ENCODE data around the gene PEPD. TPM values are rescaled to one million over a fixed set of nuclear protein-coding genes. Genes with fewer than 3 reads are reported as not detected.
A peak's percentile ranks its signal among the peaks of the same experiment; 100 is the strongest.

The PEPD gene
- total RNA-seq, 3 donors from 2014 or later: 42.1 to 127 (median 82.3) TPM

GRCh38 chr19:33408116-33408515 is 113.5 kb downstream of the PEPD start:
- H3K4me1 ChIP-seq: no peaks in the 10 kb centered on the region
- no peaks in the 10 kb centered on the region for H3K9me3 ChIP-seq
- H3K27ac ChIP-seq: no peak overlapping the region
- no peaks in the 10 kb centered on the region for H3K27me3 ChIP-seq
- TF ChIP-seq CTCF (IDR thresholded peaks at IDR 0.05) (no peak), POLR2AphosphoS5 (IDR thresholded peaks at IDR 0.05) (no peak), POLR2A (IDR thresholded peaks at IDR 0.05) (no peak)
- intact Hi-C loops (cut with DNase I; ENCODE audit: low total_unique reads): no loop called here
- no peak overlapping the region for H3K4me3 ChIP-seq
- no peaks in the 10 kb centered on the region for H3K36me3 ChIP-seq
- DNase-seq (ENCODE audit: low spot score in 2 of 2): no peak

DNA sequence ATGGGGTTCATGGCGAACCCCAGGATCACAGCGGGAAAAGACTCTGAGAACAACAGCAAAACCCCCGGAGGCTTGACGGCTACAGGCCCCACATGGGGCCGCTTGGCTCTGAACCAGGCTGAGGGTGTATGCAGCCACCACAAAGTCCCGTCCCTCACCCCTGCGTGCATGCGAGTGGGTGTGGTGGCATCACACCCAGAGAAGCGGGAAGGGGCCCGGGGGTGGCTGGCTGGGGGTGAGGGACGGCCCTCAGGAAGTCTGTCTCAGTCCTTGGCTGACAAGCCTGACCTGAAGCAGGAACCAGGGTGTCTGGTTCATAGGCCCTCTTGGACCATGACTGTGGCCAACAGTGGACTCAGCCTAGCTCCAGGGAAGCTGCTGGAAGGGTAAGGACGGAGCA is 113.9 kb downstream of the PEPD start:
- Histone ChIP-seq H3K4me1 (no peaks in the 10 kb centered on the region), H3K4me3 (no peak overlapping the region), H3K9me3 (no peaks in the 10 kb centered on the region), H3K36me3 (no peaks in the 10 kb centered on the region), H3K27me3 (no peaks in the 10 kb centered on the region), H3K27ac (no peak overlapping the region)
- TF ChIP-seq POLR2A (IDR thresholded peaks at IDR 0.05) (no peak), CTCF (IDR thresholded peaks at IDR 0.05) (no peak), POLR2AphosphoS5 (IDR thresholded peaks at IDR 0.05) (no peak)
- intact Hi-C loops (cut with DNase I; ENCODE audit: low total_unique reads): no loop called here
- no peak for DNase-seq (ENCODE audit: low spot score in 2 of 2)

DNA sequence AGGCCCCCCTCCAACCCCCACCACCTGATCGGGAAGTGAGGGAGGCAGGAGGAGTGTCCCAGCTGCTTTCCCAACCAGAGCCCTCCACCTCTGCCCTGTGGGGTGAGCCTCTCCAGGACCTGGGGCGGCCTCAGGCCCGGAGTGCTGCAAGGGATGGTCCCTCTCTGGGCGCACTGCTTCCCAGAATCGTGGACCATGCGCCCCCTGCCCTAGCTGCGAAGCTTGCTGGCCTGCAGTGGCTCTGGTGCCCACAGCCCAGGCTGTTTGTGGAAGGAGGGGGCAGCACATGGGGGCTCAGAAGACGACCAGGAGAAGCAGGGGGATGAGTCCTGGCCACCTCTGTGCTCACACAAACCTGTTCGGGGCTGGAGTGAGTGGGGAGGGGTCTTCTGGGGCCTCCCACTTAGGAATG is 114.4 kb downstream of the PEPD start:
- no peak overlapping the region for H3K4me3 ChIP-seq
- intact Hi-C loops (cut with DNase I; ENCODE audit: low total_unique reads): no loop called here
- TF ChIP-seq CTCF (IDR thresholded peaks at IDR 0.05) (no peak), POLR2A (IDR thresholded peaks at IDR 0.05) (no peak), POLR2AphosphoS5 (IDR thresholded peaks at IDR 0.05) (no peak)
- H3K4me1 ChIP-seq: no peaks in the 10 kb centered on the region
- no peaks in the 10 kb centered on the region for H3K36me3 ChIP-seq
- H3K9me3 ChIP-seq: no peaks in the 10 kb centered on the region
- H3K27ac ChIP-seq: no peak overlapping the region
- DNase-seq (ENCODE audit: low spot score in 2 of 2): no peak
- H3K27me3 ChIP-seq: no peaks in the 10 kb centered on the region

DNA sequence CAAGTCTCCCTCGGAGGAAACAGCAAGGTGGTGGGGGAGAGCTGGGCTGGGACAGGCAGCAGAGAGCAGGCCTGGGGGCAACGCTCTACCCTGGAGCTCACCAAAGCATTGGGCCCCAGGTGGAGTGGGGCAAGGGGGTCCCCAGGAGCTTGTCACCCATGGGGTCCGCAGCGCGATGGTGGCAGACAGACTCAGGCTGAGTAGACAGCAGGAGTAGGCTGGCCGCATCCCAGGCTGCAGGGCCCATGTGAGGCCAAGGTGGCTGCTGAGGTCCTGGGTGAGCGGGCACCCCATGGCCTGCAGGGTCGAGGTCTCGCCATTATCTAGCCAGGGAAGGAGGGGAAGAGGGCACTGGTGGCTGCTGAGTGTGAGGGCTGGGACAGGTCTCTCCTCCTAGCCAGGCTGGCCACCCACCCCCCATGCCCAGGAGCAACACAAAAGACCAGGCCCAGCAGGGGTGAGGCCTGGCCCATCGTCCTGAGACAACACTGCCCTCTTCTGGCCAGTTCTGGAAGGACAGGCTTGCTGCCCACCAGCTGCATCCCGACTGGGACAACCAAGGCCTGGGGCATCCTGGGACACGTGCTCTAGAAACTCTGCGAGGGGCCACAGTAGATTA is 115.0 kb downstream of the PEPD start:
- no peak overlapping the region for H3K4me3 ChIP-seq
- H3K9me3 ChIP-seq: no peaks in the 10 kb centered on the region
- H3K36me3 ChIP-seq: no peaks in the 10 kb centered on the region
- H3K27ac ChIP-seq: no peak overlapping the region
- intact Hi-C loops (cut with DNase I; ENCODE audit: low total_unique reads): no loop called here
- no peaks in the 10 kb centered on the region for H3K4me1 ChIP-seq
- no peaks in the 10 kb centered on the region for H3K27me3 ChIP-seq
- no peak for TF ChIP-seq POLR2A (IDR thresholded peaks at IDR 0.05)
- peak; percentile 91 to 96 (median 94) for TF ChIP-seq CTCF (IDR thresholded peaks at IDR 0.05)
- TF ChIP-seq POLR2AphosphoS5 (IDR thresholded peaks at IDR 0.05): no peak
- DNase-seq (ENCODE audit: low spot score in 2 of 2): no peak

DNA sequence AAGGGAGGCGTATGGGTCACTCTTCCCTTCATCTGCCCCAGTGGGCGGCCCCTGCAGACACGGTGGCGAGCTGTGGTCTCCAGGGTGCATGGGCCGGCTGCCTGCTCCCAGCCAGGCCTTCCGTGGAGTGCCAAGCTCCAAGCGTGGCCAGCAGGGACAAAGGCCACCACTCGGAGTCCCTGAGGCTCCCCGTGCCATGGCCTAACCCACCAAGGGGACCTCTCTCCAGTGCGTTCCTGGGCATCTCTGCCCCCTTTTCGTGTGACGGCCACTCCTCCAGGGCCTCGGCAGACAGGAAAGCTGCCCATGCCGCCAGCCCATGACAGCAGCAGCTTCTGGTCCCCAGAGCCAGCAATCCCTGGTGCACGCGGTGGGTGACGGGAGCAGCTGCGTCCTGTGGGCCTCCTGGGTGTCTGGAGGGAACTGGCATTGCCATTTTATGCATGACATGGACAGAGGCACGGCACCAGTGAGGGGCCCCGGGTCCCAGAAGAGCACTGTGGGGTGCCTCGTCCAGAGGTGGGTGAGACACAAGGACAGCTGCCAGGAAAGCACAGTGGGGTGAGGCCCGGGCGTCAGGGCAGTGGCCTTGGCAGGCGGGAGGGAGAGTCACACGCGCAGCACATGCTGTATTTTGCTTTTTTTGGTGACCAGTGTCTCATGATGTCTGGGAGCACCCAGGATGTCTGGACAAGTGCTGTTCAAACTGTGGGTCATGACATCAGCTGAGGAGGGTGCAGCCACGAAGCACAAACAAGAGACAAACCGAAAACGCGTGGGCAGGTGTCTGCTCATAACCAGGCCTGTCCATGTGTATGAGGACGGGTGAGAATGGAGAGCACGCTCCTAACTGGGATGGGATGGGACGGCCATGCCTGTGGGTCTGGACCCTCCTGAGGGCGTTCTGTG is 115.8 kb downstream of the PEPD start:
- Histone ChIP-seq H3K4me1 (no peaks in the 10 kb centered on the region), H3K27ac (peak overlapping the region in 1 of 2 donors; percentile 20), H3K36me3 (no peaks in the 10 kb centered on the region), H3K9me3 (no peaks in the 10 kb centered on the region), H3K27me3 (no peaks in the 10 kb centered on the region), H3K4me3 (no peak overlapping the region)
- DNase-seq (ENCODE audit: low spot score in 2 of 2): no peak
- intact Hi-C loops (cut with DNase I; ENCODE audit: low total_unique reads): no loop called here
- no peak for TF ChIP-seq POLR2A (IDR thresholded peaks at IDR 0.05)
- TF ChIP-seq CTCF (IDR thresholded peaks at IDR 0.05): no peak
- TF ChIP-seq POLR2AphosphoS5 (IDR thresholded peaks at IDR 0.05): no peak
